Hypothalamus (tissue), 51 donors: Measurements from ENCODE around the gene GAREM1.
"Not testable (repeated sequence)": the region's sequence is repeated elsewhere in the genome, so short reads cannot be mapped to it uniquely, and the experiment has no call there.

Experiments used
- DNase-seq, 51 donors: peaks; one replicate each; lab custom pipeline; 2025; lab: John Stamatoyannopoulos, UW

The GAREM1 gene

DNA sequence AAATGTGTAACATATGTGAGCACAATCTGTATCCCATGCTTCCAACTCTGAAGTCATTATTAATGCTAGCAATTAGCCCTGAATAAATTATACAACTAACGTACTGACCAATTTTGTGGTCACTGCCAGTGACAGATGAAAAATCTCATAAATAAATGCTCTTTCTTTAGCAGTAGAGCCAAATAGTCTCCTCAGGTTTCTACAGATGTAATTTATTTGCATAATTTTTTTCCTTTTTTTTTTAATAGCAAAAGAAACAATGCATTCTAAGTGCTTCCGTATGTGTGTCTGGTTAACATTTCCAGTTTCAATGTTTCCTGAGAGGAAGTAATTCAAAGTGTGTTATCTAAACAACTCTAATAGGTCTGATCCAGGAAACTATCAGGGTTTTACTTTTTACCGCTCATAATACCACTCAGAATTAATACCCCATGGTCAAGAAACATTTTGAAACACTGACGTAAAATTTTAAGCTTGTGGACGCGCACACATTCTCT lies 172.5 kb downstream of the GAREM1 start:
- DNase-seq: no peak

- DNase-seq: no peak
Measured at GRCh38 chr18:32297579-32298170, 173.0 kb downstream of the GAREM1 start.

- no peak for DNase-seq
Measured at GRCh38 chr18:32296851-32297250, 173.8 kb downstream of the GAREM1 start.

- no peak for DNase-seq
Measured at GRCh38 chr18:32295604-32296003, 175.1 kb downstream of the GAREM1 start.

- DNase-seq: no peak
Measured at GRCh38 chr18:32293107-32293506, 177.6 kb downstream of the GAREM1 start.

- not testable (repeated sequence) for DNase-seq
Measured at GRCh38 chr18:32291623-32292022, 179.1 kb downstream of the GAREM1 start.

- DNase-seq: no peak
Measured at GRCh38 chr18:32290810-32291209, 179.9 kb downstream of the GAREM1 start.

- DNase-seq: peak in 20 of 51 donors; percentile 5 to 74 (median 32)
Measured at GRCh38 chr18:32289483-32290075, 181.1 kb downstream of the GAREM1 start.

DNA sequence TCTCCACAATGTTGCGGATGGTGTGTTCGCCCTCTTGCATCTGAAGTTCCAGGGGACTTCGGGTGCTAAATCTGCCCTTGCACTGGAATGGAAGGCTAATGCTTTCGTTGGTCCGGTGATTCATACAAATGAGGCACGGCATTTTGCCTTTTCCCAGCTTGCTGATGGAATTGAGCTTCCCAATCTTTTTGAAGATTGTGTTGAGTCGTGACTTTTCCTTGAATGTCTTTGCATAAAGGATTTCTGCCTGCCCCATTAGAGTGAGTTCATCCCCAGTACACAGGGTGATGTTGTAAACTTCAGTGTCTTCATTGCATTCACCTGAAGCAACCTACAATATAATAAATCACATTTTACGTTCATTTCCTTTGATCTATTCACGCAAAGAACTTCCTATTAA lies 182.8 kb downstream of the GAREM1 start:
- no peak for DNase-seq

DNA sequence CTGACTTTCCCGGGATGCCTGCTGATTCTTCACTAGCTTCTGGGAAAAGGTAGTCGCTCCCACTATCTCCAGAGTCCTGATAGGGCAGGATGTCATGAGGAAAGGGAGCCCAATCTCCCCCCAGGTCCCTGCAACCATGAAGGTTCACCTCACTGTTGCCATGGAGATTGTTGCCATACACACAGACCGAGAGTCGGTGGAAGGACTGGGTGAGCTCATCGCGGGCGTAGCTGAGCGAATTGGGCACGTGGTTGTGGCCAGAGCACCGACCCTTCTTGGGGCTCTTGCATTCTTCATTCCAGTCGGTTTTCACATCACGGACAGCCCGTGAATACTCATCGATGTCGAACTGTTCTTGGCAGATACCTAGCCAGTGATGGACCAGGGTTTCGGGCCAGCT lies 183.4 kb downstream of the GAREM1 start:
- no peak for DNase-seq

GRCh38 chr18:32286749-32287148 lies 183.9 kb downstream of the GAREM1 start:
- DNase-seq: no peak

- no peak for DNase-seq
Measured at GRCh38 chr18:32284284-32284683, 186.4 kb downstream of the GAREM1 start.

- DNase-seq: no peak
Measured at GRCh38 chr18:32280911-32281310, 189.8 kb downstream of the GAREM1 start.

DNA sequence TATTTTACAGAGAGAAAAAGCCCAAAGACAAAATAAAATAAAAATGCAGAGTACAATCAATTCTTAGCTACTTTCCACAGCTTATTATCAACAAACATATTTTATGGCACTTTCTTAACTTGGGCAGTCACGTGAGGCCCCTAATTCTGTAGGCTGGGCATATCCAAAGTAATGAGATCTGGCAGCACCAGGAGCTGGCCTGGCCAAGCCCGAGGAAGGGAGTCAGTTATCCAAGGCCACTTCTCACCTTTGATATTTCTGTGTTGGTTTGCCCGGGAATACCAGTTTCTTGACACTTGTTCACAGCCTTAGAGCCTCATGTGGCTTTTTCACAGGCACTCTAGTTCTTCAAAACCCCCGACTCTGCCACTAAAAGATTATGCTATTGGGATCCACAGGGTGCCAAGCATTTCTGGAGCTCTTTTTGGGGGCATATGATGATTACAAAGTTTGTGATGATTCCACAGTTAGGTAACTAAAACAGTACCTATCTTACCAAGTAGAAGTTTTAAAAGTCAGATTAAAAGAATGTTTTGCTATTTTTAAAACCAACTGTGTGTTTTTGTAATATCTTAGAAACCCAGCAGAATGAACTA lies 190.4 kb downstream of the GAREM1 start:
- no peak for DNase-seq

DNA sequence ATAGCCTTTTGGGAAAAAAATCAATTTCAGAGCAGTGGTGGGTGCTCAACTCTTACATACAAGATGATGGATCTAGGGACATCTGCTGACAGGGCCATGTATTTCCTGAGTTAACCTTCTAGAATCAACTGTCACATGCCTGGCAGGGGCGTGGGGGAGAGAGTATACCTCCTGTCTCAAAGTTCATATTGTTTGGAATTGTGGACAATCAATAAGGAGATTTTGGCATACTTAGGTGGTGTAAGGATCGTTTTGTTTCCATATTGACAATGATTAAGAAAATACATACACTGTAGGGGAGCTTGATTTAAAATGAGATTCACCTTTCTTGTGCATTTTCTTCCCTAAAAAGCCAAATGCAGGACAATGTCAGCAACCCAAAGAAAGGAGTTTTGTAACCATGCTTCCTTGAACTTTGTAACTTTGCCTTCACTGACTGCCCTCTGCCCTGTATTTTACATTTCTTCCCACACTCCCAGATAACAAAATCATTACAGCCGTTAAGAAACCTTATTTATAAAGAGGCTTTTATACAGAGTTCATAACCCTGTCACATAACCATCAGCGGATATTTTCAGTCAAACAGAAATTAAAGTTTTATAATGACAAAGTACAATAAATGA lies 192.4 kb downstream of the GAREM1 start:
- DNase-seq: no peak

DNA sequence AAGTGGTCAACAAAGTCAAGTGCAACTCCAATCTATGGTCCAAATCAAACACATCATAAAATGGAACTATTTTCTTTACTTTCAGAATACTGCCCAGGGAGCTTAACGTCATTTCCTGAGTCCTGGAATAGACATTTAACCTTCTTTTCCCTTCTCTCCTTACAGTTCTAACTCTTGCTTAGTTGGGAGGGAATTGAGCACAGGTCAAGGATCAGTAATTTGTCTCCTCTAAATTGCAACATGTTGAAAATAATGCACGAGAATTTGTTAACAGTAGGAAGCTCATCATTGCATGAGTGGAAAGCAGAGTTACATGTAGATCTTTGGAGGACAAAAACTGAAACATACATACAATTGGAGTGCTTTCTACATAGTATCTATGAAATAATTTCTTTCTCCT lies 193.1 kb downstream of the GAREM1 start:
- DNase-seq: no peak

- DNase-seq: no peak
Measured at GRCh38 chr18:32276906-32277305, 193.8 kb downstream of the GAREM1 start.

DNA sequence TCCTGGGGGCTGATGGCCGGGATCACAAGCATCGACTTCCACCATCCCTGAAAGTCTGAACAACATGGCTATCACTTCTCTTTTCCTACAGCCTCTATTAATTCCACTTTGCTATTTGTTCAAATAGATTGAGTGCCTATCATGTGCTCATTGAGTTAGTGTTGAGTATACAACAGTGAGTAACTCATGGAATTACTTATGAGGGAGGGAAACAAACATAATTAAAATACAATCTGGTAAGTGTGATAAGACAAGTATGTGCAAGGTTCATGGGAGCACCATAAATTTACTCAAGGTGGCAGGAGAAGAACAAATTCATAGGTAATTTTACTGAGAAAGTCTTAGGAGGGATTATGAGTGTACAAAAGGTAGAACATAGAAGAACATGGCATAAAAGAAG lies 194.4 kb downstream of the GAREM1 start:
- DNase-seq: no peak

- no peak for DNase-seq
Measured at GRCh38 chr18:32275221-32275620, 195.5 kb downstream of the GAREM1 start.

GRCh38 chr18:32274307-32274706 lies 196.4 kb downstream of the GAREM1 start:
- no peak for DNase-seq

DNA sequence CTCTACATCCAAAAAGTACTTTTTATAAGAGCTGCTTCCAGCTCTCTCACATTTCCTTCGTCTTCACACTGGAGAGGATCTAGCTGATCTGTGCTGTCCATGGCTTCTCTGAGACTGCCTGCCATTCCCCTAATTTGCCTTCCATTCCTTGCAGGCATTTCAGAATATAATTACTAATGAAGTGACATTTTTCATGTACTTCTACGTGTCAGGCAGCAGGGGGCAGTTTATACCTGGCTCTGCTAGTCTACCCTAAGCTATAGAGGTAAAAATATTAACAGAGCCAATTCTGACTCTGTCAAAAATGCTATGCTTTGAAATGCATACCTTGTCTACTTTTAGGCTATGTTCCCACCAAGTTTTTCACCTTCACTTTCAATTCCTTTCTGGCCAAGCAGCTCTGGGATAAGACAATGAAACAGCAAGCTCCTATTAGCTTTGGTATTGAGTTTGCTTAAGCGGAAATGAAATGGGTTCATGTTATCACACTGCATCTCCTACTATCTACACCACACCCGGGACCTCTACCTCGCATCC lies 198.9 kb downstream of the GAREM1 start:
- peak in 8 of 51 donors; percentile 3 to 56 (median 12) for DNase-seq

DNA sequence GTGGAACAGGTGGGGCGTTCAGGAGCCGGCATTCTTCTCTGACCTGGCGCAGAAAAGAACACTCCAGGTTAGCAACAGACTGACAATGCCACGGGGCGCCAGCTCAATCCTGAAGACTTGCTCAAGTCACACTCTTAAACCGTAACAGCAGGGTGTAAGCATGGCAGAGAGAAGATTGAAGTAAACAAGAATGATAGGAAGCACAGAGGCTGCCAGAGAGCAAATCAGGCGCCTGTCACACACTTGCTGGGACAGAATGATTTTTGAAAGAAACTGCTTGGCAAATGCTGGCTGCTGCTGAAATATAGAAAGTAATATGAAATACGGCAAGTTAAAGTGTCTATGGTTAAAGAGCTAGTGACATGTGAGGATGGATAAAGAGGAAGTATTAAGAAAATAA lies 200.3 kb downstream of the GAREM1 start:
- no peak for DNase-seq
